A673 (cell line): ENCODE data around the gene PRAME.

Experiments
- CTCF ChIP-seq: fragments of 300-800, 200-600 bp; sonication (generic); conservative IDR thresholded peaks from 2 replicates; pipeline ENCODE4 v1.5.1; 2017; ENCODE audit warnings: low read depth, mild to moderate bottlenecking, antibody characterized with exemption, low read length, moderate library complexity, mixed read lengths
- EZH2 ChIP-seq: fragments of 200-600 bp; sonication (generic); IDR thresholded peaks from 2 replicates; pipeline ENCODE4 v1.6.1; 2017; ENCODE audit warnings: borderline replicate concordance, low read depth, mild to moderate bottlenecking, mixed read lengths, antibody characterized with exemption, low read length; ENCODE audit not compliant: poor library complexity, severe bottlenecking

DNA sequence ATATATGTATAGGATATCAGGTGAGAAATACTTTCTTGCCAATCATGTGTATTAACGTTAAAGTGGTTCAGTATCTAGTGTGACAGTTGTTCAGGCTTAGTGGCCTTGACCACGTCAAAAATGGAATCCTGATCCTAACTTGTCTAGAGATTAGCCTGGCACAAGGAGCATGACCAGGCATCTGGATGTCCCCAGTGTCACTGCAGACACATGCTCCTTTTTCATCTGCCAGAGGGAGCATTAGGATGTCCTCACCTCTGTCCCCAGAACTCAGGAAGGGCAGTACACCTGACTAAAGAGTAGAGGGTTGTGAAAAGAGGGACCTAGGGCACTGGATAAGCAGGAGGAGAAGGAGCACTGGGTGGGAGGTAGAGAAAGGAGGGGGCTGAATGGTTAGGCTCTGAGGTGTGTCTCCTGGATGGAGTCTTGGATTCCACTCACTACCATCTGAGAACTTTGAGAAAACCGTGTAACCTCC, 44.4 kb upstream of the PRAME start:
- TF ChIP-seq CTCF (no peak), EZH2 (no peak)
